Measurements from ENCODE around the gene FH. TPM values are rescaled to one million over a fixed set of nuclear protein-coding genes. Genes with fewer than 3 reads are reported as not detected.
A peak's percentile ranks its signal among the peaks of the same experiment; 100 is the strongest.

Gene FH
- total RNA-seq (2022) (82.6 and 112 TPM in 2 replicates), Bru-seq, nascent RNA (percentile 86 among the genes with signal in this experiment), BruChase-seq, experiment 1, labeled RNA remaining after a 6-hour chase (percentile 85 among the genes with signal in this experiment), BruChase-seq, experiment 2, labeled RNA remaining after a 2-hour chase (percentile 71 among the genes with signal in this experiment)
- long read RNA-seq, transcript FH-201 (10 exons, 1,797 nt), result major isoform, 127 of 149 reads
- long read RNA-seq, partial matches to known transcripts, result 18 of 149 reads
- long read RNA-seq, other reads (novel, unspliced or antisense), result 4 of 149 reads

- no TSS peak for BruUV-seq (replicated peaks)
- Mint-ChIP-seq H3K27me3 (ENCODE audit: unreplicated experiment) (no peaks in the 10 kb centered on the region), H3K27ac (ENCODE audit: unreplicated experiment) (peak within 1 kb of the TSS; percentile 48), H3K36me3 (ENCODE audit: insufficient read depth, unreplicated experiment) (peaks cover 4% of the 10 kb centered on the region), H3K4me1 (ENCODE audit: low read depth, unreplicated experiment) (no peaks in the 10 kb centered on the region), H3K4me3 (ENCODE audit: low read depth, unreplicated experiment) (no peak within 1 kb of the TSS), H3K9me3 (ENCODE audit: low read depth, unreplicated experiment) (no peaks in the 10 kb centered on the region)
- no peak for TF ChIP-seq CTCF (IDR thresholded peaks at IDR 0.05; ENCODE audit: unreplicated experiment)
- CTCF ChIA-PET, result interaction anchor here (1.4 to 1.9 kb wide), 2 partner anchors 91 to 108 kb away, joined by 3 to 4 read pairs; no protein-coding TSS in a partner anchor
- intact Hi-C loops (cut with micrococcal nuclease; ENCODE audit: unreplicated experiment), result no loop called here
- peak; percentile 96 for DNase-seq
Measured at GRCh38 chr1:241519308-241520079, at the start of gene FH. Gene FH (minus strand): TSS chr1:241519755. CDS start chr1:241519722, 33 bp downstream.

DNA sequence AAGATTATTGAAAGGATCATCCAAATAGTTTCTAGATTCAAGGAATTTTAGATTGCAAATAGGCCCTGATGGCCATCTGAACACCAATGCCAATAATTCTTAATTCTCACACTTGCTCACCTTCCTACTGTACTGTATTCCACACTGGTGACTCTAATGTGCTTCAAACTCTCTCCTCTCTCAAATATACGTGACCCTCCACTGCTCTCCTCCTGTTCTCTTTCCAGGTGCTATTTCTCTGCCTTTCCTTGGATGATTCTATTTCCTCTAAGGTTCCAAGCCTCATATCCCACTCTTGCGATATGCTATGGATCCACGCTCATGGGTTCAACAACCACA is 41.3 kb upstream of the FH start:
- H3K36me3 Mint-ChIP-seq (ENCODE audit: insufficient read depth, unreplicated experiment), result no peaks in the 10 kb centered on the region
- H3K27ac Mint-ChIP-seq (ENCODE audit: unreplicated experiment), result no peak overlapping the region
- no peak for DNase-seq
- CTCF ChIA-PET, result no interaction called here
- no TSS peak for BruUV-seq (replicated peaks)
- intact Hi-C loops (cut with micrococcal nuclease; ENCODE audit: unreplicated experiment), result no loop called here
- no peak for TF ChIP-seq CTCF (IDR thresholded peaks at IDR 0.05; ENCODE audit: unreplicated experiment)
- H3K9me3 Mint-ChIP-seq (ENCODE audit: low read depth, unreplicated experiment), result no peaks in the 10 kb centered on the region
- H3K4me3 Mint-ChIP-seq (ENCODE audit: low read depth, unreplicated experiment), result no peak overlapping the region
- no peaks in the 10 kb centered on the region for H3K27me3 Mint-ChIP-seq (ENCODE audit: unreplicated experiment)
- peaks cover 8% of the 10 kb centered on the region for H3K4me1 Mint-ChIP-seq (ENCODE audit: low read depth, unreplicated experiment)

- DNase-seq, result no peak
- Mint-ChIP-seq H3K9me3 (ENCODE audit: low read depth, unreplicated experiment) (no peaks in the 10 kb centered on the region), H3K27ac (ENCODE audit: unreplicated experiment) (no peak overlapping the region), H3K4me1 (ENCODE audit: low read depth, unreplicated experiment) (peaks cover 8% of the 10 kb centered on the region), H3K27me3 (ENCODE audit: unreplicated experiment) (no peaks in the 10 kb centered on the region), H3K36me3 (ENCODE audit: insufficient read depth, unreplicated experiment) (no peaks in the 10 kb centered on the region), H3K4me3 (ENCODE audit: low read depth, unreplicated experiment) (no peak overlapping the region)
- CTCF ChIA-PET, result no interaction called here
- intact Hi-C loops (cut with micrococcal nuclease; ENCODE audit: unreplicated experiment), result no loop called here
- TF ChIP-seq CTCF (IDR thresholded peaks at IDR 0.05; ENCODE audit: unreplicated experiment), result no peak
- BruUV-seq (replicated peaks), result no TSS peak
Measured at GRCh38 chr1:241560146-241560848, 40.7 kb upstream of the FH start.

GRCh38 chr1:241557551-241558193 is 38.1 kb upstream of the FH start:
- BruUV-seq (replicated peaks), result no TSS peak
- no peak overlapping the region for H3K4me3 Mint-ChIP-seq (ENCODE audit: low read depth, unreplicated experiment)
- no peak overlapping the region for H3K27ac Mint-ChIP-seq (ENCODE audit: unreplicated experiment)
- intact Hi-C loops (cut with micrococcal nuclease; ENCODE audit: unreplicated experiment), result no loop called here
- DNase-seq, result no peak
- peaks cover 8% of the 10 kb centered on the region for H3K4me1 Mint-ChIP-seq (ENCODE audit: low read depth, unreplicated experiment)
- CTCF ChIA-PET, result no interaction called here
- no peaks in the 10 kb centered on the region for H3K9me3 Mint-ChIP-seq (ENCODE audit: low read depth, unreplicated experiment)
- no peaks in the 10 kb centered on the region for H3K36me3 Mint-ChIP-seq (ENCODE audit: insufficient read depth, unreplicated experiment)
- TF ChIP-seq CTCF (IDR thresholded peaks at IDR 0.05; ENCODE audit: unreplicated experiment), result no peak
- no peaks in the 10 kb centered on the region for H3K27me3 Mint-ChIP-seq (ENCODE audit: unreplicated experiment)
